Measurements from ENCODE around the gene KRT76.
A peak's percentile ranks its signal among the peaks of the same experiment; 100 is the strongest.

The KRT76 gene

GRCh38 chr12:52776913-52777395 is at the start of gene KRT76:
TSS of gene KRT76 (minus strand) at chr12:52777345. CDS start at chr12:52777291, 54 bp downstream.
- DNase-seq (ENCODE audit: low read depth) = no peak

GRCh38 chr12:52825961-52826360 is 48.8 kb upstream of the KRT76 start:
- no peak for DNase-seq (ENCODE audit: low read depth)

GRCh38 chr12:52824741-52825410 is 47.7 kb upstream of the KRT76 start:
- no peak for DNase-seq (ENCODE audit: low read depth)

DNA sequence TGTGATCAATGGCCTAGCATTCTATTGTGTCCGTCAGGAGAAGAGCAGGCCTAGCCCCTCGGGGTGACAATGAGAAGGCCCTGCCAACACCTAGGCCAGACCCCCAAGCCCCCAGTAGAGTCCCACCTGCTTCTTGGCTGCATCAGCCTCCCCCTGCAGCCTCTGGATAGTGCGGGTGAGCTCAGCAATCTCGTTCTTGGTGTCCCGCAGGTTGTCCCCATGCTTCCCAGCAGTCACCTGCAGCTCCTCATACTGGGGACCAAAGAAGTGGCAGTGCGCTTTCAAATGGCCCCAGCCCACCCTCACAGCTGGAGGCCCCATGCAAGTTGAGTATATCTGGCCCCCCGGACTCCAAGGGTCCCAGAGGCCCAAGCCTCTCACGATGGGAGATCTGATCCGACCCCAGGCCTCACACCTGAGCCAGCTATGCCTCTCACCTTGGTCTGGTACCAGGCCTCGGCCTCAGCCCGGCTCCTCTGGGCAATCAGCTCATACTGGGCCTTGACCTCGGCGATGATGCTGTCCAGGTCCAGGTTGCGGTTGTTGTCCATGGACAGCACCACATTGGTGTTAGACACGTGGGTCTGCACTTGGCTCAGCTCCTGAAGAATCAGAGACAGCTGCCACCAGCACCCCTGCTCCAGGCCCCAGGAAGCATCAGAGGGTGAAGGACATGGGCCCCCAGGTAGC is 46.8 kb upstream of the KRT76 start:
- no peak for DNase-seq (ENCODE audit: low read depth)

DNA sequence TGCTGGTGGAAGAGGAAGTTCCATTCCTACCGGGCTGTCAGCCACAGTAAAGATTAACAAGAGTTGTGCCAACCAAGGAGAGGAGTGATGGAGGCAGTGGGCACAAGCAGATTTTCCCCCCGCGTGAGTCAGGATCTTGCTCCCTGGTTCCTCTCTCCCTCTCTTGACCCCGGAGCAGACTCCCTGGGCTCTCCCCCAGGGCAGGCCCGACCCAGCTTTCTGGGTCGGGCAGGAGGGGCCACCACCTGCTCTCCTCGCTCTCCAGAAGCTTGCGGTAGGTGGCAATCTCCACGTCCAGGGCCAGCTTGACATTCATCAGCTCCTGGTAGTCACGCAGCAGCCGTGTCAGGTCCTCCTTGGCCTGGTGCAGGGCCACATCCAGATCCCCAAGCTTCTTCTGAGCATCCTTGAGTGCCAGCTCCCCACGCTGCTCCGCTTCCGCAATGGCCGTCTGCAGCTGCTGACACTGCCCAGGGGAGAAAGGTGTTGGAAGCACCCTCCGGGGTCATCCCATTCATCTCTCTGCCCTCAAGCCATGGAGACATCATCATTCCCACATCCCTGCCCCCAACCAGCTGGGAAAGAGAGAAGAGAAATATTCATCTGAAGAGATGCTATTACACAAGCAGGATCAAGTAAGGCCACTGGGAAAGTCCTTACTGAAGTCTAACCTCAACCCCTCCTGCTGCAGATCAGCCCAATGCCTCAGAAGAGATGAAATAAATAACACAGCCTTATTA is 45.8 kb upstream of the KRT76 start:
- no peak for DNase-seq (ENCODE audit: low read depth)

DNA sequence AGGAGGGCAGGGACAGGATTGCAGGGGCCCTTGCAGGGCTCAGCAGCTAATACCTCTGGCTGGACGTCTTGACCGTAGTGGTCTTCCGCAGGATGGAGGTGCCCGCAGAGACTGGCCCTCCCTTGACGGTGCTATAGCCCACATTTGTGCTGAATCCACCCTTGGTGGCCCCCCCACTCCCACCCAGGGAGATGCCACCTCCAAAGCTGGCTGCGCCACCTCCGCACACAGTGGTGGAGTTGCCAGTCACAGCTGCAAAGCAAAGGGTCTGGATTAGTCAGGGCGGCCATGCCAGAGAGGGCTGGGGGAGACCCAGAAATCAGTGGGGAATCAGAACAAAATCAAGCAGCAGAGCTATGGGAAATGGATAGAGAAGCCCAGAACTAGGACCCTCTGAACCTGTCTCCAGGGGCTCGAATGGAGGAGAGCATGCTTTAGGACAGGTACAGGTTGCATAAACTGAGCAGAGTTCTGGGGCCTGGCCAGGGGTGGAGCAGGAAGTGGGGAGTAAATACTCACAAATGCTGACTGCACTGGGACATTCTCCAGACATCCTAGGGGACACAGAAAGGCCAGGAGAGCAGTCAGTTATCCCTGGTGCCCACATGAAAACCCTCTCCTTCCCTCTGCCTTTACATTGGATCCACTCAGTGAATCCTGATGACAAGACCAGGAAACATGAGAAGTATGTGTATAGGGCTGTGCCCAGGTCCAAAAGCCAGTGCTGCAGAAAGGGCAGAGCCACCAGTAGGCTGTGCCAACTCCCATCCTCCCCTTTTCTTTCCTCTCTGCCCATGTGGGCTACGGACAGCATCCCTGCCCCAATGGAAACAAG is 44.9 kb upstream of the KRT76 start:
- DNase-seq (ENCODE audit: low read depth) = peak; percentile 53

GRCh38 chr12:52821071-52821730 is 44.1 kb upstream of the KRT76 start:
- no peak for DNase-seq (ENCODE audit: low read depth)

DNA sequence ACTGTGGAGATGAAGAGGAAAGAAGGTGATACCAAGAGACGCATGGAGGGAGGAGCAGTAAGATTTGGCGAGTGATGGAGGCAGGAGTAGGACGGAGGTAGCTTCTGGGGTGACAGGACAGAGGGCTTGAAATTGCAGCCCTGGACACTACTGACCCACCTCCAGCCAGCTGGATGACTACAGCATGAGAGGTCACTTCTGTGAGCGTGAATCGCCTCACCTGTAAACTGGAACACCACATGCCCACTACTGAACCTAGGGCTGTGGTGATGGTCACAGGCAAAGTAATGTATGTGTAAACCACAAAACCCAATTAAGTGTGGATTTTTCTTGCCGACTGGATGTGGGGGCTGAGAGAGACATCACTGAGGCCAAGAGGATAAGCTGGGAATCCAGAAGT is 43.4 kb upstream of the KRT76 start:
- DNase-seq (ENCODE audit: low read depth) = no peak

DNA sequence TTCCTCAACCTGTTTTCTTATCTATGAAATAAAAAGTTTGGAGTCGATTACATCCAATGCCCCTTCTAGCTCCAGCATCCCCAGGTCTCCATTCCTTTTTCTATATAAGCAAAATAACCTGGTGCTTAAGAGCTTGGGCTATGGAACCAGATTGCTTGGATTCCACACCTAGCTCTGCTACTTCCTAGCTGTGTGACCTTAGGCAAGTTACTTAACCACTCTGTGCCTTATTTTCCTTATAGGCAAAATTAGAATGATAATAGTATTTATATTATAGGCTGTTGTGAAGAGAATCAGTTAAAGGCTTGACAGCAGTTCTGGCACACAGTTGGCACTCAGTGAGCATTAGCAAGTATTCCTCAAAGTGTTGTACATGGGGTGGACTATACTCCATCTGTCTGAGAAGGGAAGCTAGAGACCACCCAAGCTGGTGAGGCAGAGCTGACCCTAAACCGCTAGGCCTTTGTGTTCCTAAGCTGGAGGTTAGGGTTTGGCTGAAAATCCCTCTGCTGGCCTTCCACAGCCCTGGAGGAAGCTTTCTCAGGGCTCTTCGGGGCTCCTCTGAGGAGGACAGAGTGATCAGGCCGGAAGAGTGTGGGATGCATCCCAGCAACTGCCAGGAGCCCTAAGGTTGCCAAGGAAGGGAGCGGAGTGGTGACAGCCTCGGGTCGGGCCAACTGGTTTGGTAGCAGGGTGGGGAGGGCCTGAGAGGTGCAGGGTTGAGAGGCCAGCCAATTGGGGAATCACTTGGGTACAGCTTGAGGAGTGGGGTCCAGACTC is 42.8 kb upstream of the KRT76 start:
- DNase-seq (ENCODE audit: low read depth) = no peak

DNA sequence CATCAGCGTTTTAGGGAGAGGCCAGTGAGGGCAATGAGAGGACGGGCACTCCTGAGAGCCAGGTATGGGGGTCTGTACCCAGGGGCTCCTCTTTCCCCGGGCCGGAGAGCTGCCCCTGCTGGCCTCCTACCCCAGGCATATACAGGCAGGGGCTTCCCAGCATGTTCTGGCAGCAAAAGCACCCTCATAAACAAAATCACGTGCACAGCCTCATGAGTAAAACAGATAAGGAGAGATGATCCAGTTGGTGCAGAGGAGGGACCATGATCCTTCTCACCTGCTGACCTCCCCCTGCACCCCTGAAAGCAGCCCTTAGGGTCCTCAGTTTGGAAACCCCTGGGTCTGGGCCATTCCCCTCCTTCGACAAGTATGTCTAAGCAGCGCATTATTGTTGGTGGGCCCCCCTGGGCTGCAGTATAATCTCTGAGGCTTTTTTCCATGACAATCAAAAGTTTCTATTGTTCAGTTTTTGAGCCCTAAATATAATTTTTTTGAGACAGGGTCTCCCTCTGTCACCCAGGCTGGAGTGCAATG is 41.8 kb upstream of the KRT76 start:
- DNase-seq (ENCODE audit: low read depth) = no peak

DNA sequence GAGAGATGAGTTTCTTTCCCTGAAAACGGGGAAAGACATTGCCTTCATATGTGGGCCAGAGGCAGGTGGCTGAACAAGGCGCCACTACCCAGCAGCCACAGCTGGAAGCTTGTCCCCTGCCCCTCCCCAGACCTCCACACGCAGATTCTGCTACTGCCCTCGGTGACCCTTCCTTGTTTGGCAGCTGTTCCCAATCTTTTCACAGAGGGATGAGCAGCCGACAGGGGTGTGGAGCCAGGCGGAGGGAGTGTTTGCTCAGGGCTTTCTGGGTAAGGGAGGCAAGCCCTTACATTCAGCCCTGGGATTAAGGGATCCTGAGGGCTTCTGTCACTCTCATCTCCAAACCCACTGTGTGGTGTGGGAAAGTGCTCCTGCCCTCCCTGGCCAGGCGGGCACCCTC is 41.2 kb upstream of the KRT76 start:
- no peak for DNase-seq (ENCODE audit: low read depth)

- no peak for DNase-seq (ENCODE audit: low read depth)
Measured at GRCh38 chr12:52817699-52818238, 40.6 kb upstream of the KRT76 start.

- DNase-seq (ENCODE audit: low read depth) = no peak
Measured at GRCh38 chr12:52817003-52817698, 40.0 kb upstream of the KRT76 start.

GRCh38 chr12:52815676-52816588 is 38.8 kb upstream of the KRT76 start:
- no peak for DNase-seq (ENCODE audit: low read depth)

DNA sequence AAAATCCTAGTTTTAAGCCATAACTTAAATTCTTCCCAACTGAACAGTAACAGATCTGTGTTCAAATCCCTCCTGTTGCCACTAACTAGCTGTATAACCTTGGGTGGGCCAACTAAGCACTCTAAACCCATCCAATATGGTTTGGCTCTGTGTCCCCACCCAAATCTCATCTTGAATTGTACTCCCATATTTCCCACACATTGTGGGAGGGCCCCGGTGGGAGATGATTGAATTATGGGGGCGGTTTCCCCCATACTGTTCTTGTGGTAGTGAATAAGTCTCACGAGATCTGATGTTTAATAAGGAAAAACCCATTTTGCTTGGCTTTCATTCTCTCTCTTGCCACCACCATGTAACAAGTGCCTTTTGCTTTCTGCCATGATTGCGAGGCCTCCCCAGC is 38.0 kb upstream of the KRT76 start:
- DNase-seq (ENCODE audit: low read depth) = no peak

DNA sequence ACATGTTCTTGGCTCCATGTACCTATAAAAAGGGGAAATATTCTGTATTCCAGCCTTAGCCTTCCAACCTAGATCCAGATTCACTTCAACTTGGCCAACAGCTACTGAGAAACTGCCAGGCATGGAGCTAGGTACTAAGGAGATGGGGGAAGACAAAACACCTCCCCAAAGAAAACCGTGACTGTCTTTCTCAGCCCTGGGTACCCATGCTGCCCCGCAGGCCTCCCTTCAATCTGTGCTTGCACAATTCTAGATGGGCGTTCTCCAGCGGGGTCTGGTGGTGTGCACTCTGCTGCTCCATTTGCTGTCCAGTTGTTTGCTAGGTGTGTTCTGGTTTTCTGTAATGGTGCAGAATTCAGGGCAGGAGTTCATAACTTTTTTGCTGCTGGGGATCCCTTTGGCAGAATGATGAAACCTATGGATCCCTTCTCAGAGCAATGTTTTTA is 37.6 kb upstream of the KRT76 start:
- DNase-seq (ENCODE audit: low read depth) = no peak

DNA sequence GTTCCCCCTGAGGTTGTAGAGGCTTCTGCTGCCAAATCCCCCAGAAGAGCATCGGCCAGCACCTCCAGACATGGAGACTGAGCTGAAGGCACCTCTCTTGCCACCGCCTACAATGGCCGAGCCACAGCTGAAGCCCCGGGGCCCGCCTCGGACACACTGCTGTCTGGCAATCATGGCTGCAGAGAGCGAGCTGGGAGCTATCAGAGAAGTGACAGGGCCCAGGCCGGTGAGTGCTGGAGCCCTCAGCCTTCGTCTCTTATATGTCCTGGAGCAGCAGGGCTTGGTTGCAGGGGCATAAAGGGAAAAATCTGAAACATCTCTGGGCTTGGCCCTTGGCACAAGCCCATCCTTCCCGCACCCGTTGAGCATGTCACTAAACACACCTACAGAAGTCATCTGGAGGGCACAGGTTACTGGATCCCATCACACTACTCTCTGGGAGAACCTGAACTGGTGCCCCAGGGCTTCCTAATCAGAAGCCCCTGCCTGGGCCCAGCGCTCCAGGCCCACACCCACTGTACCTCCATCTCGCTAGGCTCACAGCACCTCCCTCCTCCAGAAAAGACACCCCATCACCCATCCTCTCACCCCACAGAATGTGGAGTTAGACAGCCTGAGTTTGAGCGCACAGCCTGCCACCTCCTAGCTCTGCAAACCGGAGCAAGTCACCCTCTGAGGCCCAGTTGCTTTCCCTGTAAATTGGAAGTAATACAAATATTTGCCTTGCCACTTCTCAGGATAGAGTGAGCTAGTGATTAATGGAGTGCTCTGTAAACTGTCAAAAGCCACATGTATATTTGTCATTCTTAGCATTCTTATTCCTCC is 37.0 kb upstream of the KRT76 start, which contains the start of gene KRT4:
TSS of gene KRT4 (minus strand) at position 232 of the 825 bp plus-strand sequence. CDS start at position 174, 58 bp downstream.
- peak; percentile 75 for DNase-seq (ENCODE audit: low read depth)
